ENCODE data around the gene NDUFAF5.
"Not testable (repeated sequence)": the region's sequence is repeated elsewhere in the genome, so short reads cannot be mapped to it uniquely, and the experiment has no call there.

NDUFAF5 gene, protein sequence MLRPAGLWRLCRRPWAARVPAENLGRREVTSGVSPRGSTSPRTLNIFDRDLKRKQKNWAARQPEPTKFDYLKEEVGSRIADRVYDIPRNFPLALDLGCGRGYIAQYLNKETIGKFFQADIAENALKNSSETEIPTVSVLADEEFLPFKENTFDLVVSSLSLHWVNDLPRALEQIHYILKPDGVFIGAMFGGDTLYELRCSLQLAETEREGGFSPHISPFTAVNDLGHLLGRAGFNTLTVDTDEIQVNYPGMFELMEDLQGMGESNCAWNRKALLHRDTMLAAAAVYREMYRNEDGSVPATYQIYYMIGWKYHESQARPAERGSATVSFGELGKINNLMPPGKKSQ

DNA sequence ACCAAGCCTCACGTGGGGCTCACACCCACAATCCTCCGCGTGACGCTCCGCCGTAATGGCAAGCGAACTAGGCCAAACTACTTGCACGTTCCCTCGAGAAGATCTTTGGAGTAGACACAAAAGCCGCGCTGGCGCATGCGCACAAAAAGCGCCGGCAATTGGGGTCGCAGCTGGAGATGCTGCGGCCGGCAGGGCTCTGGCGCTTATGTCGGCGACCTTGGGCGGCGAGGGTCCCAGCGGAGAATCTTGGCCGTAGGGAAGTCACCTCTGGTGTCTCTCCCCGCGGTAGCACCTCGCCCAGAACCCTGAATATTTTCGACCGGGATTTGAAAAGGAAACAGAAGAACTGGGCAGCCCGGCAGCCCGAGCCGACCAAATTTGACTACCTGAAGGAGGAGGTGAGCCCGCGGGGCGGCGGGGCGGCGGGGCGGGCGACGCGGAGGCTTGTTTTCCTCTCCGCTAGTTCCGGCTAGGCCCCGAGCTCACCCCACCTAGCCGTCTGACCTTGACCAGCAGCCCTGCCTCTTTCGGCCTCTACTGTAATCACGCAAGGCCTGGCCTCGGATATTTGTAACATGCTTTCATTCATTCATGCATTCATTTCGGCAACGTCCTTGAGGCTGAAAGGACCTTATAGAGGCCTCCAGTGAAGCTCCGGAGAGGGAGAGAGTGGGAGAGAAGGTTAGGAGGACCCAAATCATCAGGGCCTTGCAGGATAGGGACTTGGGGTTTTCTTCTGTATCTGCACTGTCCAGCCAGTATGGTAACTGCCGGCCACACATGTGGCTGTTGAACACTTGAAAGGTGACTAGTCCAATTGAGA lies at the start of gene NDUFAF5, which contains the start of gene ESF1:
Gene NDUFAF5, plus strand, starts transcription at position 136 of the 823 bp plus-strand sequence. Its CDS starts 41 bp downstream, at position 177.
Gene ESF1, minus strand, starts transcription at position 27 of the 823 bp plus-strand sequence. CDS start 1,779 bp downstream, outside the sequence.
- DNase-seq (ENCODE audit: low read depth) = peak; percentile 89

DNA sequence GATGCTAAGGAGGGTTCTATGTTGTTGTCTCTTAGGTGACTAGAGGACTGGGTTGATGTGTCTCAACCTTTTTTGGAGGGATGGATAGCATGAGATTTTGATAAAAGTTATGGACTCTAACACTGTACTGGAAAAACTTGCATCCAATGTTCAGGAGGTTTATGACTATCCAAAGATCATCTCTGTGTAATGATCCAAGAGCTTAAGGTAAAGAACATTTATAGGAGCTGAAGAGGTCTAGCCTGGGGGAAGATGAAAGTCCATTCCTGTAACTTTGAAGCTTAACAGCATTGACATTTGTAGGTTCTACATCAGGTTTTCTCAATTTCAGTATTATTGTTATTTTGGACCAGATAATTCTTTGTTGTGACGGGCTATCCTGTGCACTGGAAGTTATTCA lies 49.0 kb upstream of the NDUFAF5 start:
- DNase-seq (ENCODE audit: low read depth) = no peak

DNA sequence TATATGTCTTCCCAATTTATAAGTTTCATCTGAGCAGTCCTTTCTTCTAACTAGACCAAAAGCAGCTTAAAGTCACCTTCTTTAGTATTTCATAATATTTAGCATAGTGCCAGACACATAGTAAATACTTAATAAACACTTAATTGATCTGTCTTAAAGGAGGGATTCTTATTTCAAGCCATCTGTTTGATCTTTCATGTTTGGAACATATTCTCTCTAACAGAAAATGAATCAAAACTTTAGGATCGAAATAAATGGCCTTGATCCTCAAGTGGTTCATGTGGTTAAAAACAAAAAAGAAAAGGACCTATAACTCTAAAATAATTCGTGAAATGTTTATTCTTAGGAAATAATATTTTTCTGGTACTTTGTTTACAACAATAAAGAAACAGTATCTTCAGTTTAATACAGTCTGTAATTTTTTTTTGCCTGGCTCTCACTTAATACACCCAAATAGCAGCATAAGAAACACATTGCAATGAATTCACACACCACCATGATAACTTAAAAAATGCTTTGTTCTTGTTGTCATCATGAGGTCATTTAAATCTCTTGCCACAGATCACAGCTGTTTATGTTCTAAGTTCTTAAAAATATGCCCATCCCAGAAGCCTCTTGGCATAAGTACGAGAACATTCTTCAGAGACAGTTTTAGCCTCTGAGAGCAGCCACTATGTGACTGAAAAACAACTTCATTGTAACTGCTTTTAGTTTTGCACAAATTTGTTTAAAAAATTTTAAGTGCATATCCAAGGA lies 48.2 kb upstream of the NDUFAF5 start:
- no peak for DNase-seq (ENCODE audit: low read depth)

DNA sequence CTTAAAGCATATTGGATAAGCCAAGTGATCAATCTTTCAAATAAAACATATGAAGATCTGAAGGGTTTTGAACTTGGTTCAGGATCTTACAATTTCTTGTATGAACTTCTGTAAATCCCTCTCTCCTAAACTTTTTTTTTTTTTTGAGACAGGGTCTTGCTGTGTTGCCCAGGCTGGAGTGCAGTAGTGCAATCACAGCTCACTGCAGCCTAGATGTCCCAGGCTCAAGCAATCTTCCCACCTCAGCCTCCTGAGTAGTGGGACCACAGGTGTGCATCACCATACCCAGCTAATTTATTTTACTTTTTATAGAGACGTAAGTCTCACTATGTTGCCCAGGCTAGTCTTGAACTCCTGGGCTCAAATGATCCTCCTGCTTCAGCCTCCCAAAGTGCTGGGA lies 46.6 kb upstream of the NDUFAF5 start:
- DNase-seq (ENCODE audit: low read depth) = not testable (repeated sequence)

DNA sequence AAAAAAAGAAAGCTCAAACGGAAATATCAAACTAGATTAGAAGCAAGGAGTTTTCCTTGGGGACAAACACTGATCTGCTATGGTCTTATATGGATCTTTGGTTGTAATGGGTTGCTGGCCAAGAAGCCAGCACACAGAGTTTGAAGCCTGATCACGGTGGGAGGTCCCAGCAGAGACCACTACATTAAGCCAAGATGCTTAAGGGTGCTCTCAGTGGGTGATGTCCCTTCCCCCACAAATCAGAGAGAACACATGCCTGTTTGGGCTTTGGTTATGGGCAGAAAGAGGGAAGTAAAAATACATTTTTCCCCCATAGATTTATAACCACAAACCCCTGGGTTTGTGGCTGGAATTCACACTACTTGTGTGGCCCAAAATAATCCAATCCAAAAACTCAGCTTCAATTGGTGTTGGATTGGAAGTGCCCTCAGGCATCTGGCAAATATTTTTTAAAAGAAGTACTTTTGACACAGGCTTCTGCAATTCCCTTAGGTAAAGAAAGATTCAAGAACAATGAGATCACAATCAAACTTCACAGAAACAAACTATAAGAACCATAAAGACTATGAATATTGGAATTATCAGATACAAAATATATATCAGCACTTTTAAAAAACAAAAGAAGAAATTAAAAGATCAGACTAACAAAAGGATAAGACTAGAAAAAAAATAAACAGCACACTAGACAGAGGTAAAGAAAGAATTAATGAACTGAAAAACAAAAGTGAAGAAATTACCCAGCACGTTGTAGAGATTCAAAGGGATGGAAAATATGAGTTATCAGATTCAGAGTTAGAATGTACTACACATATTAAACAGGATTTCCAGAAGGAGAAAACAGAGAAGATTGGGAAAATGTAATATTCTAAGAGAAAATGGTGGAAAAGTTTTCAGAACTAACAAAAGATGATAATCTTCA lies 44.8 kb upstream of the NDUFAF5 start:
- DNase-seq (ENCODE audit: low read depth) = no peak

DNA sequence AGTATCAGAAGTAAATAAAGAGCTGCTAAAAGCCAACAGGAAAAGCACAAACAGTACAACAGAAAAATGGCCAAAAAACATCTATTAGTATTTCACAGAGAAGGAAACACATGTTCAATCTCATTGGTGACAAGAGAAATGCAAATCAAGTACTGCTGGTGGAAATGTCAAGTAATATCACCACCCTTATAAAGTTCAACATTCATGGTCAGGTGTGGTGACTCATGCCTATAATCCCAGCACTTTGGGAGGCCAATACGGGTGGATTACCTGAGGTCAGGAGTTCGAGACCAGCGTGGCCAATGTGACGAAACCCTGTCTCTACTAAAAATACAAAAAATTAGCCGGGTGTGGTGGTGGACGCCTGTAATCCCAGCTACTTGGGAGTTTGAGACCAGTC lies 42.9 kb upstream of the NDUFAF5 start:
- no peak for DNase-seq (ENCODE audit: low read depth)

DNA sequence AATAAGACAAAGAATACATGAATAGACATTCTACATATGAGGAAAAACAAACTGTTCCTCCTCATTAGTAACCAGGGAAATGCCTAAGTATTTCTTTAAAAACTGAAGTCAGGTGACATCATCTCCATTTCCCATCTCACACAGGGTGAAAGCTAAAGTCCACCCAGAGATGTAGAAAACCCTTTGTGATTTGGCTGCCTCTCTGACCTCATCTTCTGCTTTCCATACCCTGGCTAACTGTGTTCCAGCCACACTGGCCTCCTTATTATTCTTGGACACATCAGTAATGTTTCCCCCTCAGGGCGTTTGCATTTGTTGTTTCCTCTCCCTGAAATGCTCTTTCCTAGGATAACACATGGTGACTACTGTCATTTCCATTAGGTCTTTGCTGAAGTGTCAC lies 40.5 kb upstream of the NDUFAF5 start:
- DNase-seq (ENCODE audit: low read depth) = no peak

DNA sequence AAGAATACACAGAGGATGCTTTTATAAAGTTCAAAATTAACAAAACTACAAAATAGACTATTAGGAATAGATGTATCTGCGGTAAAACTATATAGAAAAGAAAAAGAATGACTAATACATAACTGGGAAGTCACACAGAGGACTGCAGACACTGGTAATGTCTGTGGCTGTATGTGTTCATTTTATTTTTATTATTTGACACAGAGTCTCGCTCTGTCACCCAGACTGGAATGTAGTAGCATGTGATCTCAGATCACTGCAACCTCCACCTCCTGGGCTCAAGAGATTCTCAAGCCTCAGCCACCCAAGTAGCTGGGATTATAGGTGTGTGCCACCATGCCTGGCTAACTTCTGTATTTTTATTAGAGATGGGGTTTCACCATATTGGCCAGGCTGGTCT lies 39.0 kb upstream of the NDUFAF5 start:
- no peak for DNase-seq (ENCODE audit: low read depth)

DNA sequence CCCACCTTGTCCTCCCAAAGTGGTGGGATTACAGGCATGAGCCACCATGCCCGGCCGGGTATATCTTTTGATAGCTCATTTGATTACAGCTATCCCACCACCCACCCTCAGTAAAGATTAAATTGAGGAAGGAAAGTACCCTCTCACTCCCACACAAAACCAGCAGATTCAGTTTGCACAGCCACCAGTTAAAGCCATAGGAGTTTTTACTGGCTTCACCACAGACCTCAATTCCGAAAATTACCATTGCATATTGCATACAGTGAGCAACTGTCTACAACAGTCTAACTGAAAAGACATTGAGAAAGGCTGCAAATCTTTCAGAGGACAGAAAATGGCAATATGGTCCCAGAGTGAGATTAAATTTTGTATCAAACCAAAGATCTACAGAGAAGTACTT lies 35.0 kb upstream of the NDUFAF5 start:
- no peak for DNase-seq (ENCODE audit: low read depth)

DNA sequence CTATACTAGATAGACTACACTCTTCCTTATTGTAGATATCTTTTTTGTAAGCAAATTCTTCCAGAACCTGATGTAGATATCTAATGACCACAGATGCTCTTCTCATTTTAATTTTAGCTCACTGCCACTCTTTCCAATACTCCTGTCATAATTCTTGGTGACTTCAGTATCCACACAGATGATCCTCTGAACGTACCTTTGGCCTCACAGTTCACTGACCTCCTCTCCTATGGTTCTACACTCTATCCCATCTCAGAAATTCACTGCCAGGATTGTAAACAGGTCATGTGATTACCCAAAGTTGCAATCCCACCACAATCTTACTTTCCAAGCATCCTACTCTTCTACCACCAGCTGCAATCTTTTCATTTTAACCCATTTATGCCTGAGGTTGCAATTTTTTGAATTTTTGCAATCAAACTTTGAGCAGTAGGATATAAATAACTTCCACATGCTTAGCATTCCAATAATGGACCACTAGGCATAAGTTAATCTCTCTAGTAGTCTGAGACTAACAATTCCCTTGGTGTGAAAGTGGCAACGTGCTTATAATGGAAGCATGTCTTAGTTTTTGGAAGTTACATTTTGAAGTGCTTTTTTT lies 31.3 kb upstream of the NDUFAF5 start:
- DNase-seq (ENCODE audit: low read depth) = no peak

DNA sequence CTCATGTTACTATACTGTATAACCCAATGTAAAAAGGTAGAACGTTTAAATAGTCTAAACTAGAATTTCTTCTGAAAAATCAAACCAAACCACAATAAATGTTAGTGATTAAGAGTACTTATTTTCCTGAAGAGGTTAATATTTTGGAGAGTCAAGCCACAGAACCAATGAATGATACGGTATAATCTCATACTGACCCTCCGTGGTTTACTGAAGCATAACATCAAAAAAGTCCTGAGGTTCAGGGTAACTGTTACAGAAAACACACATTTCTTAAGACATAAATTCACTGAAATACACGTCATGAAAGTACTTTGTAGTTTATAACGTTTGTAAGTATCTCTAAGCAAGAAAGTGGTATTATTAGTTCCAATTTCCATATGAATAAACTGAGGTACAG lies 29.0 kb upstream of the NDUFAF5 start:
- DNase-seq (ENCODE audit: low read depth) = no peak

DNA sequence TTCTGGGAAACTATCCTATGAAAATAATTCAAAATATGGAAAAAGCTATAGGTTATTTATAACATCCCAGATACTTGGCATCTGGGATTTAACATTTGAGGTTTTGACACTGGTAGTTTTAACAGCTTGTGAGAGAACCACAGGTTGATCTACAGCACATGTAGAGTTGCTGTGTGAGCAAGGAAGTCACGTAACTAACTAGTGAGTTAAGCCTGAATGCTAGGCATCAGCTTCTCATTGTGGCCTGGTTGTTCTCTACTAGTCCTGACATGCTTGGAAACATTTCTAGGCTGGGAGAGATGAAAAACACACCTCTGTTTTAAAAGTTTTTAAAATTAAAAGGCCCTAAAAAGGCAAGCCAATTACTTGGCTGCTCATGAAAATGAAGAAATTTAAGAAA lies 28.3 kb upstream of the NDUFAF5 start:
- no peak for DNase-seq (ENCODE audit: low read depth)

DNA sequence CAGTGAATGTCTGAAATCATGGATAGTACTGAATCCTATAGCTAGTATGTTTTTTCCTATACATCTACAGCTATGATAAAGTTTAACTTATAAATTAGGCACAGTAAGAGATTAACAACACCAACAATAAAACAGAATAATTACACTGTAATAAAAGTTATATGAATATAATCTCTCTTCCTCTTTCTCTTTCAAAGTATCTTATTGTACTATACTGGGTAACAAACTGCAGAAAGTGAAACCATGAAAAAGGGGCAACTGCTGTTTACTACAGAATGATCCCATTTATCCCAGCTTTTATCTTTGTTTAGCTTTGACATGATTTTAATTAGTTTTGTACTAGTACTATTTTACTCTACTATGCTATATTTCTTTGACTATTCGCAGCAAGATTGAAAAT lies 25.9 kb upstream of the NDUFAF5 start:
- DNase-seq (ENCODE audit: low read depth) = no peak

DNA sequence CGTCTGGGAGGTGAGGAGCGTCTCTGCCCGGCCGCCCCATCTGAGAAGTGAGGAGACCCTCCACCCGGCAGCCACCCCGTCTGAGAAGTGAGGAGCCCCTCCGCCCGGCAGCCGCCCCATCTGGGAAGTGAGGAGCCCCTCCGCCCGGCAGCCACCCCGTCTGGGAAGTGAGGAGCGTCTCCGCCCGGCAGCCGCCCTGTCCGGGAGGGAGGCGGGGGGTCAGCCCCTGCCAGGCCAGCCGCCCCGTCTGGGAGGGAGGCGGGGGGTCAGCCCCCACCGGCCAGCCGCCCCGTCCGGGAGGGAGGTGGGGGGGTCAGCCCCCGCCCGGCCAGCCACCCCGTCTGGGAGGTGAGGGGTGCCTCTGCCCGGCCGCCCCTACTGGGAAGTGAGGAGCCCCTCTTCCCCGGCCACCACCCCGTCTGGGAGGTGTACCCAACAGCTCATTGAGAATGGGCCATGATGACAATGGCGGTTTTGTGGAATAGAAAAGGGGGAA lies 24.3 kb upstream of the NDUFAF5 start:
- DNase-seq (ENCODE audit: low read depth) = not testable (repeated sequence)

DNA sequence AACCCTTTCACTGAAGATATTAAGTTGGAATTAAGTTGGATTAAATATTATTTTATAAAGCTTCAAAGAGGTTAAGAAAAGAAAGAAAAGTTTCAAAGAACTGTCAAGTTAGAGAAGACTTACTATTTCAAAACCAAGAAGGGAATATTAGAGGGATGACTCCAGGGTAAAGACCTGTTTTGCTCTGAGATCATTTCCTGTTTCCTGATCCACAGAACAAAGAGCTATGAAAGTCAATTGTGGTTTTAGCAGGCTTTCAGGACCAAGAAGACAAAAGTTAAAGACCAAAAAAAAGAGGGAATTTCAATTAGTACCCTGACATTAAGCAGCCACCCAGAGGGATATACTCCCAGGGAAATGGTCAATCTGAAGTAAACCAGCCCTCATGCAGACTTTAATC lies 19.5 kb upstream of the NDUFAF5 start:
- no peak for DNase-seq (ENCODE audit: low read depth)

DNA sequence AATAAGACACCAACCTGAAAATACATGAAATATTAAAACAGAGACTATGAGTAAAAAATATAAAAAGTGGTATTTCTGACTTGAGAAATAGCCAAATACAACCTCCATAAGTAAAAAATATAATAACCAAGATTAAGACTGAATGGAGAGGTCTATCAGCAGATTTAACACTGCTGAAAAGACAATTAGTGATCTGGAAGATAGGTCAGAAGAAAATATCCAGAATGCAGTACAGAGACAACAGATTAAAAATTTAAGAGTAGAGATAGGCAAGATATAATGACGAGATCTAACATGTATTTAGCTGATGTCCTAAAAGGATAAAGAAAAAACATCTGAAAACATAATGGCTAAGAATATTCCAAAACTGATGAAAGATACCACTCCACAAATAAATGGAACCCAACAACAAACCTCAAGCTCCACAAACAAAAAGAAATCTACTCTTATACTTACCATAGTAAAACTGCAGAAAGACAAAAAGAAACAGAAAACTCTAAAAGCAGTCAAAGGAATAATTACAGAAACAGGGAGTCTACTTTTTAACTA lies 18.9 kb upstream of the NDUFAF5 start:
- no peak for DNase-seq (ENCODE audit: low read depth)

DNA sequence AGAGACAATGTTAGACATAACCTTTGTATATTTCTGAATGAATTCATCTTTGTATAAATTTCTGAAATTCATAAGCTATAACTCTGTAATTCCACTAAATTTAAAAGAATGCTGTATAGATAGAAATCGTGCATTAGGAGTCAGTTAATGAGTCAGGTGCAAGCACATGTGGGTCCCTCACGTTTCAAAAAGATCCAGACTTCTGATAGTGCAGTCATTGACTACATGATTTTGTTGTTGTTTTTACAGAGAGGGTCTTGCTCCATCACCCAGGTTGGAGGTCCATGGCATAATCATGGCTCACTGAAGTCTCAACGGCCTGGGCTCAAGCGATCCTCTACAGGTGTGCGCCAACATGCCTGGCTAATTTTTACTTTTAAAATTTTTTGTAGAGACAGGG lies 14.7 kb upstream of the NDUFAF5 start:
- no peak for DNase-seq (ENCODE audit: low read depth)

DNA sequence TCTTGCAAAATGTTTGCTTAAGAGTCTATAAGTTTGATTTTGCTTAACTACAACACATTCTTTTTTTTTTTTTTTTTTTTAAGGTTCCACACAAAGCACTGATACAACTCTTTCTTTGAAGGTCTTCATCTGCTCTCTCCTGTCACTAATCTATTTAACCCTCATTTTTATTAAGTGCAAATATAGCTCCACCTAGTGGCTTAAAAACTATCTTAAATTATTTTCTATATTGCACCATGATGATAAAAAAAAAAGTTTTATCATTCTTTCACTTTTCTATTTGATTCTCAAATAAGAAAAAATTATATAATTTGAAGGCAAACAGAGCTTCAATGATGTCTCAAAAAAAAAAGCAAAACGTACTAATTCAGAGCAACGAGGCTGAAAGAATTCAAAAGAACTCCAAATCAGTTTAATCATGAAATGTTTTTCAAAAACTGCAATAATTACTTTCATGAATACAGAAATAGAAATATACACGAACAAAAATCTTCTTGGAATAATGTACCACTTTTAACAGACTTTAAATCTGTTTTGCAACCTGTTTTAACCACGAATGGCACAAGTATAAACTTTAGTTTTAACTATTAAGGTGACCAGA lies 12.9 kb upstream of the NDUFAF5 start:
- no peak for DNase-seq (ENCODE audit: low read depth)

DNA sequence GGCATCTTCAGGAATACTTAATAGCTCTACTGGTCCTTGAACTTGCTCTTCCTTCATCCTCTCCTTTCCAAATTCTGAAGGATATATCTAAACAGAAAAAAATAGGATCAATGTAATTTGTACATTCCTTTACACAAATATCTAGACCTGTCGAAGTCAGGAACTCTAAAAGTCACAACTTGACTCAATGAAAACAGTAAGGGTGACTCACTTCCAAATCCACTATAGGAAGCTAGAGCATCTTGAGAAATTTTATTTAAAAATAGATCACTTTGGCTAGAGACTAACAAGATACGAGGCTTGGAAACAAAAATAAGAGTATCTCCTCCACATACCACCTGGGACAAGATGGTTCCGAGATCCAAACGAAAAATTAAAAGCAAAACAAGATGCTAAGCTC lies 12.3 kb upstream of the NDUFAF5 start:
- no peak for DNase-seq (ENCODE audit: low read depth)

DNA sequence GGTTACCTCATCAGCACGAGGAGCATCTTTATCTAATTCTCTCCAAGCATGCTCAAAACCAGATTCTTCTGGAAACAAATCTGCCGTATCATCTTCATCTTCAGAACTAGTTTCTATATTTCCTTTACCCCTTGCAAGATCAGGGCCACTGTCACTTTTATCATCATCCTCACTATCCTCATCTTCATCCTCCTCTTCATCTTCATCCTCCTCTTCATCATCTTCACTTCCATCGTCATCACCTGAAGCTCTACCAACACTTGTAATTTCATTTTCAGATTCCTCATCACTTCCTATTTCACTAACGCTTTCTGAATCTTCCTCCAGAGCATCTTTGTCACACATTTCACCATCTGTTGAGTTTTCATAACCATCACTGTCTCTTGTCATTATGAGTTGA lies 9.0 kb upstream of the NDUFAF5 start:
- DNase-seq (ENCODE audit: low read depth) = no peak

Measured in activated T-helper 9 cell treated with anti-CD3 and anti-CD28 coated beads, Interleukin-2, amount 50 U/mL, for 16 hours (primary cell).